ENCODE data around the gene CLTC.

The CLTC gene

GRCh38 chr17:59678918-59679317, 59.2 kb downstream of the CLTC start:
- DNase-seq (ENCODE audit: low read depth in 1 of 2, low spot score in 1 of 2), result no peak

GRCh38 chr17:59680314-59680713, 60.6 kb downstream of the CLTC start:
- DNase-seq (ENCODE audit: low read depth in 1 of 2, low spot score in 1 of 2), result no peak

DNA sequence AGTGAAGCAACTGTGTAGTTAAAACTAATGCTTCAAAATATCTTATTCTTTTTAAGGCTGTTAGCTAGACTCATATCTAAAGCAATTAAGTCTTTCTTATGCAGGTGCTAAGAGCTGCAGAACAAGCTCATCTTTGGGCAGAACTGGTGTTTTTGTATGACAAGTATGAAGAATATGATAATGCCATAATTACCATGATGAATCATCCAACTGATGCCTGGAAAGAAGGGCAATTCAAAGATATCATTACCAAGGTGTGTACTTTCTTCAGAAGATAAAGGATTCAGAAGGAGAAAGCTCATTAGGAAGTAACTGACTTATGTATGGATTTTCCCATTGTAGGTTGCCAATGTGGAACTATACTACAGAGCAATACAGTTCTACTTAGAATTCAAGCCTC, 63.6 kb downstream of the CLTC start:
- DNase-seq (ENCODE audit: low read depth in 1 of 2, low spot score in 1 of 2), result no peak

GRCh38 chr17:59684967-59685366, 65.3 kb downstream of the CLTC start:
- no peak for DNase-seq (ENCODE audit: low read depth in 1 of 2, low spot score in 1 of 2)

DNA sequence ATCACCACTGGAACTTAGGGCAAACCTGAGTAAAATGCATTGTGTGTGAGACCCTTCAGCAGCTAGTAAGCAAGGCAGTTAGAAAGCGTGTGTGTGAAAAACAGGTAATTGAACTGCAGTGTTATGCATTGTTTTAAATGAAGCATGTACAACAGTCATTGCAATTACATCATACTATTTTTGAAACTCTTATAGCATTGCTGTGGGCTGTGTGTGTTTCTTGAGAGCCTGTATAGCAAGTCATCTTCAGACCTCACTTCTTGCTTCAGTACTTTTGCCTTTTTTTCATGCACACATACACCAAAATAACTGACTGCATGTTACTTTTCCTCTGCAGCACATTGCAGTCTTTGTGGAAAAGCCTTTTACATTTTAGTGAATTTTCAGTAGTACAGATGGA, 68.3 kb downstream of the CLTC start:
- no peak for DNase-seq (ENCODE audit: low read depth in 1 of 2, low spot score in 1 of 2)

DNA sequence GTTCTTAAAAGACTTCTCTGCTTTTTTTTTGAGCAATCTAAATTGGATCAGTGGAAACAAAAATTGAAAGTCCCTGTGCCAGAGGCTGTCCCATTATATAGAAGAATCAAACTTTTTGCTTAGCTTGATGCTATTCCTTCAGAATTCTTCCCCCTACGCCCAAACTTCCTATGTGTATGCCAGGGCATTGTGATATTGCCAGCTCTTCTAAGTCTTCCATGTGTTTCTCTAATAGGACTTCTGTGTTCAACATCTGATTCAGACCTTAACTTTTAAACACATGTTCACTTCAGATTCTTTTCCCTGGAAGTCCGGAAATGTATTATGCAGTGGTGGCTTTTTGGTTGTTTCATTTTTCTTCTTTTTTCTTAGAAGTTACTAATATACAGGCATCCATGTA, 68.8 kb downstream of the CLTC start:
- no peak for DNase-seq (ENCODE audit: low read depth in 1 of 2, low spot score in 1 of 2)

DNA sequence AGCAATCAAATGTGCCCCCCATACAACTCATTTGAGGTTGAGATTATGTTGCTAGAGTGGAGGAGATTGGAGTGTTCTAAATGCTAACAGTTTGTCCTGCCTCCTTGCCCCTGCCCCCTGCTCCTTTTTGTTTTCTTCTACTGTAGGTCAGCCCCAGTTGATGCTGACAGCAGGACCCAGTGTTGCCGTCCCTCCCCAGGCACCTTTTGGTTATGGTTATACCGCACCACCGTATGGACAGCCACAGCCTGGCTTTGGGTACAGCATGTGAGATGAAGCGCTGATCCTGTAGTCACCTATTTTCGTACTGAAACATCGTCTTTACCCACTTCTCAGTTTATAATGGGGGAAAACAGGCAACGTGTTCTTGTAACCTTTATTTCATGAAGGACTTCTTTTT, 73.9 kb downstream of the CLTC start:
- no peak for DNase-seq (ENCODE audit: low read depth in 1 of 2, low spot score in 1 of 2)

GRCh38 chr17:59694344-59694743, 74.6 kb downstream of the CLTC start:
- DNase-seq (ENCODE audit: low read depth in 1 of 2, low spot score in 1 of 2), result no peak

DNA sequence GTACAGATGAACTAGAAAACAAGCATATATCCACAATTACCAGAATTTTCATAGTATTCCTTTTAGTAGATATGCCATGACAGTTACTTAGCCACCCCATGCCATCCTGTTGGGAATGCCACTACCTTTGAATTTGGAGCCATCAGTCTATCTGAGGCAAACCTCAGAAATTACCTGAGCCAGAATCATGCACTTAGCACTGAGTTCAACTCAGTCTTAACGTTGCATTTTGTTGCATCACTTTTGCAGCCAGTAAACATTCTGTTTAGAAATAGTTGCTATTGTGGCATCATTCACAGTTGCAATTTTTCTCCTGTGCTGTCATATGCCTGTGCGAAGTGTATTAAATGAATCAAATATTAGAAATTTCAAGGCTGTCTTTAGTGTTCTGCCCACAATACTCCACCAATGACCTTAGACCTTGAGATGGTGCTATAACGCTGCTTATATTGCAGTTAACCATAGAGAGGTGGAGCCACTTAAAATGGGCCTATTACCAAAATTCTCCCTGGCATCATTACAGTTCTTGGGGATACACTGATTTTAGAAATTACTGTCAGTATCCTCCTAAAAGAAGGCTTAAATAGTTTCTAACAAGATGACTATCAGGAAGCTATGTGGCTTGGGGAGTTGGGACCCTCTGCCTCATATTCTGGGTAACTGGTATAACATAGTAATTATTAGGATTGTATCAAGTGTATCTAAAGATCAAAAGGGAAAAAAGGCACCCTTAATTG, 76.4 kb downstream of the CLTC start:
- DNase-seq (ENCODE audit: low read depth in 1 of 2, low spot score in 1 of 2), result no peak

- DNase-seq (ENCODE audit: low read depth in 1 of 2, low spot score in 1 of 2), result no peak
These were observed 77.1 kb downstream of the CLTC start for GRCh38 chr17:59696682-59697277.

- DNase-seq (ENCODE audit: low read depth in 1 of 2, low spot score in 1 of 2), result no peak
These were observed 78.4 kb downstream of the CLTC start for GRCh38 chr17:59698143-59698542.

GRCh38 chr17:59699218-59699617, 79.5 kb downstream of the CLTC start:
- no peak for DNase-seq (ENCODE audit: low read depth in 1 of 2, low spot score in 1 of 2)

DNA sequence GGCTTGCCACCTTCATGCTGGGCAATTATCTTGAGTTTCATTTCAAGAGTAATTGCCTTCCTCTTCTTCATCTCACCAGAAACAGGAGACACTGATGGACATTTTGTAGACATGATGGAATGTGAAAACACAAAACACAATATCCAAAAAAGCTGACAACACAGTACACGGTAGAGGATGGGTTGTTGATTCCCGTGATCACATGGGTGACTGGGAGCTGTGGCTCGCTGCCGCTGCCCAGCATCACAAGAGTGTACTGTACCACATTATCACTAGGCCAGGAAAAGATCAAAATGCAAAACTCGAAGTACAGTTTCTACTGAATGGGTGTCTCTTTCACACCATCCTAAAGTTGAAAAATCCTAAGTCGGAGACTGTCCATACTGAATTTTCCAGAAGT, 80.1 kb downstream of the CLTC start:
- no peak for DNase-seq (ENCODE audit: low read depth in 1 of 2, low spot score in 1 of 2)

DNA sequence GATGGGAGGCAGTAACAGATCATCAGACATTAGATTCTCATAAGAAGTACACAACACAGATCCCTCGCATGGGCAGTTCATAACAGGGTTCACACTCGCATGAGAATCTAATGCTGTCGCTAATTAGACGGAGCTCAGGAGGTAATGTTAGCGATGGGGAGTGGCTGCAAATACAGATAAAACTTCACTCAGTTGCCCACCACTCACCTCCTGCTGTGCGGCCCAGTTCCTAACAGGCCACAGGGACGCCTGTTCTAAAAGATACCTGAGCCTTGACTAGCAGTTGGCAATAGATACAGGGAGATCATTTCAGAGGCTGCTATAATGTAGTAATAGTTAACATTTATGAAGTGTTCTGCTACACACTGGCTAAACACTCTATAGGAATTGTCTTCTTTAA, 82.6 kb downstream of the CLTC start:
- DNase-seq (ENCODE audit: low read depth in 1 of 2, low spot score in 1 of 2), result no peak

GRCh38 chr17:59707149-59707970, 87.7 kb downstream of the CLTC start, which contains the start of the genes PTRH2 and VMP1:
TSS of gene PTRH2 (minus strand) at chr17:59707430. CDS start at chr17:59697978, 9,452 bp downstream.
TSS of gene VMP1 (plus strand) at chr17:59707654. CDS start at chr17:59731447, 23,793 bp downstream.
- DNase-seq (ENCODE audit: low read depth in 1 of 2, low spot score in 1 of 2), result peak; percentile 64 to 85

GRCh38 chr17:59707971-59708430, 88.3 kb downstream of the CLTC start:
- no peak for DNase-seq (ENCODE audit: low read depth in 1 of 2, low spot score in 1 of 2)

- no peak for DNase-seq (ENCODE audit: low read depth in 1 of 2, low spot score in 1 of 2)
These were observed 92.2 kb downstream of the CLTC start for GRCh38 chr17:59711936-59712335.

- no peak for DNase-seq (ENCODE audit: low read depth in 1 of 2, low spot score in 1 of 2)
These were observed 93.2 kb downstream of the CLTC start for GRCh38 chr17:59712862-59713261.

DNA sequence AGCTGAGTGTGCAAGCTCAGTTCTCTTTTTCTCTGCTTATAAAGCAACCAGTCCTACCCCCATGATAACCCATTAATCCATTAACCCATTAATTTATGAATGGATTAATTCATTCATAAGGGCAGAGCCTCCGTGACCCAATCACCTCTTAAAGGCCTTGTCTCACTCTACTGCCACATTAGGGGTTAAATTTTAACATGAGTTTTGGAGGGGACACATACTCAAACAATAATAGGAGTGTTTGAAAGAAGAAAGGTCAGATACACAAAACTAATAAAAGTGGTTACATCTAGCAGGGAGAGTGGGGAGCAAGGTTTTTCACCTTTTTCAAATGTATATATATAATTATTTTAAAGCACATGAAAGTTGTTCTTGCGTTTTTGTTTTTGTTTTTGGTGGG, 94.6 kb downstream of the CLTC start:
- no peak for DNase-seq (ENCODE audit: low read depth in 1 of 2, low spot score in 1 of 2)

DNA sequence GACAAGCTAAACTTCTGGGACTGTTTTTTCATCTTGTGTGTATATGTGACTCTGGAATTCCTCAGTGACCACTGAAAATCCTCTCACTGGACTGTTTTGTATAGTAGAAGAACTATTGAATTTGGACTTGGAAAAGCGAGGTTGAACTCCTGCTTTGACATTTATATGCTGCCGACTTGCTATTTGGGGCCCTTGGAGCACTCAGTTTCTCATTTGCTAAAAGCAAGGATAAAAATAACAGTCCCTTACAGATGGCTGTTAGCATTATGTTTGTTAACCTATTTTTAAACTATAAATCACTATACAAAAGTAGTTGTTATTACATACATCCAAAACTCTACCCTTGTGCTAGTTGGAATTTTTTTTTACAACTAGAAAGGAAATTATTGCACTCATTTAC, 96.7 kb downstream of the CLTC start:
- no peak for DNase-seq (ENCODE audit: low read depth in 1 of 2, low spot score in 1 of 2)

- DNase-seq (ENCODE audit: low read depth in 1 of 2, low spot score in 1 of 2), result no peak
These were observed 99.8 kb downstream of the CLTC start for GRCh38 chr17:59719526-59719925.

DNA sequence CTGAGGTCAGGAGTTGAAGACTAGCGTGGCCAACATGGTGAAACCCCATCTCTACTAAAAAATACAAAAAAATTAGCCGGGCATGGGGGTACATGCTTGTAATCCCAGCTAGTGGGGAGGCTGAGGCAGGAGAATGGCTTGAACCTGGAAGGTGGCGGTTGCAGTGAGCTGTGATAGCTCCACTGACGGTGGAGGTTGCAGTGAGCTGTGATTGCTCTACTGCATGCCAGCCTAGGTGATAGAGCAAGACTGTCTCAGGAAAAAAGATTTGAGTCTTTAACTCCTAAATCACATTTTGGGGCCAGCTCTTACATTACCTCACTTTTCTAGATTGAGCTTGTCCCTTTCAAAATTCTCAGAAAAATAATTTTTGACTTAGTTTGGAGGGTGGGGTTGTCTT, 102.9 kb downstream of the CLTC start:
- no peak for DNase-seq (ENCODE audit: low read depth in 1 of 2, low spot score in 1 of 2)
